NK-92 treated with Interleukin-12 subunit alpha and Interleukin-12 subunit beta, amount 100 ng/mL, for 24 hours (cell line): ENCODE results near the gene DNAJC8.

Experiments
- DNase-seq: peaks from one replicate; lab custom pipeline; 2025; lab: John Stamatoyannopoulos, UW

Gene DNAJC8

DNA sequence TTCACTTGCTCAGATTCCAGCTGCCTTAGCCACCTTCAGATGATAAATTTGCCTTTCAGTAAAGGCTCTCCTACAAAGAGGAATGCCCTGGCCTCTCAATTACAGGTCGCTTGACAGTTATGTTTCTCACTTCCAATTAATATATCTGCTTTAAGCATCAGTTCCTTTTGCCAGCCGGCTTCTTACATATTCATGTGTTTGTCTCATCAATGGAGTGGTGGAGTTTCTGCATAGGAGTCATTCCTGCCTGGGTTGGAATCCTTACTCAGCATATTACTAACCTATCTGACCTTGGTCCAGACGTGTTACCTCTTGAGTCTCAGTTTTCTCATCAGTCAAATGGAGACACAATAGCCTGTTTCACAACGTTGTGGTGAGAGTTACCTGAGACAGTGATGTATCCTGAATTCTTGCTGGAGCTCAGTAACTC lies 17.1 kb upstream of the DNAJC8 start:
- DNase-seq = no peak

DNA sequence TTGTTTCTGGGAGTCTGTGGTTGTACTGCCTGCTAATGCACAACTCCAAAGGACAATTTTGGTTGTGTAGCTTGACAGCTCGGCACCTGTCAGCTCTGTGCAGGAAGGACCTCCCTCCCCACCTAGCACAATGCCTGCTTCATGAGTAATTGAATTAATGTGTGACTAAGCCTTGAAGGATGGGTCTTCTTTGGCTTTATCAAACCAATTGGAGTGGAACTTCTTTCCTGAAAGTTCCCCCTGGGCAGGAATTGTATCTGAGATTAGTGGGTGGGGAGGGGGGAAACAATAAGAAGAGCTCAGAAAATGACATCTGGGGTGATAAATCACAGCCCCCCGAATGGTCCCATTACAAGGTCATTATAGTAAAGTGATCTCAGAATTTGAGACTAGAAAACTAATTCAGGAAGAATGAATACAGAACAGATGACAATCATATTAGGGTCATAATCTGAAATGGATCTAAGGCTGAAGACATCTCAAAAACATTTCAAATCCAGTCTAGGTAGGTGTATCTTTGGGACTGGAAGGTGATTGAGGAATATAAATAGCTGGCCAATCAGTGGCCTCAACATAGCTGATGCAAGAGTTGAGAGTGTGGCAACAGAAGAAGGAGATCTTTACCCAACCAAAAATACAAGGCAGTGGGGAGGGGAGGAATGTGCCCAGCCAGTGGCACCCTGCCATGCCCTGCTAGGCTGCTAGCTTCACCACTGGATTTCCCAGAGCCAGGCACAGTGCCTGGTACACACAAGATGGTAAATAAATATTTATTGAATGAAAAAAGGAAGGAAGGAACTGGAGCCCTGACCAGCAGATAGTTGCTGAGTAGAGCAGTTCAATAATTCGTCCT lies 16.4 kb upstream of the DNAJC8 start:
- DNase-seq = no peak

DNA sequence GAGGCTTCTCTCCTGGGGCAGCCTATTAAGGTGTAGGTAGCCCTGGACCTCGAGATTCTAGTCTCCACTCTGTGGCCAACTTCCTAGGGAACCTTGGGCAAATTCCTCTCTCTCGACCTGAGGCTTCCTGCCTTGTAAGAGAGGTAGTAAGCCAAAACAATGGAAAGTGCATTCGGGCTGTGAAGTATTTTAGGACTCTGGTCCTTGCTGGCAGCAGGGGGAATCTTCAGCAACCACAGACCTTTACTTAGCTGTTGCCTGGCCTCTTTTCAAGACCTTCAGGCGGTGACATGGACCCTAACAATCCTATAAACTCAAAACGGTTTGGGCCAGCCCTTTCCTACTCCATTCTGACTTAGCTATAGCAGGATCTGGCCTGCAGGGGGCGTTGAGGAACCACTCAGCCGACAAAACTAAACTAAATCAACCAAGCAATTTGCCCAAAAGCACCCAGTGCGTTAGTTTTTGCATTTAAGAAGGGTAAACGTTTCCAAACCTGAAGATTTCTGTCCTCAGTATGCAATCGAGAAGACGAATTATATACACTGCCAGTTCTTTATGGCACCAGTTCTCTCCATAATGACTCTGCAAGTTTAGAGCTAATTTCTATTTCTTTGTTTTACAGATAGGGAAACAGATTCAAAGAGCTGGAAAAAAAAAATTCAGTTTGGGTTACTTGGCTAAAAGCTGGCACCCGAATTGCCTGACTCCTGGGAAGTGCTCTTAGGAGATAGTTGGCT lies 15.6 kb upstream of the DNAJC8 start:
- DNase-seq = peak; percentile 64

DNA sequence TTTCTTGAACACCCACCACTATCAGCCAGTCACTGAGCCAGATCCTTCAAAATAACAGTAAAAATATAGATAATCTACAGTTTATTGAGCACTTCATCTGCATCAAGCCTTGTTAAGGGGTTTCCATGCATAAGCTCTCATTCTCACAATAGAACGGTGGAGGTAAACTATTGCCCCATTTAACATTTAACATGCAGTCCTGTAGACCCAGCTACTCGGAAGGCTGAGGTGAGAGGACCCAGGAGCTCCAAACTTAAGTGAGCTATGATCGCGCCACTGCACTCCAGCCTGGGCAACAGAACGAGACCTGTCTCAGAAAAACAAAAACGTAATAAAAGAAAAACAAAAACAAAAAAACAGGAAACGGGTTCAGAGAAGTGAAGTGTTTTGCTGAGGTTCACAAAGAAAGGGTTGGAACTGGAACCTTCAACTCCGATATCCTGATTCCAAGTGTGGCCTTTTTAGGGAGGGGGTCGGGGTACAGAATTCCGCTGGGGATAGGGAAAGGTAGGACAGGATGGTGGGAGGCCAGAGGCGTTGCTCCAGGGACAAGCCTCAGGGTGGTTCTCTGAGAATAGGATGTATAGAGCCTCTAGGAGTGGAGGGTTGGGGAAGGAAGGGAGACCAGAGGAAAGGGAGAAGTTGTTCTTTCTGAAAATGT lies 14.9 kb upstream of the DNAJC8 start:
- DNase-seq = no peak

DNA sequence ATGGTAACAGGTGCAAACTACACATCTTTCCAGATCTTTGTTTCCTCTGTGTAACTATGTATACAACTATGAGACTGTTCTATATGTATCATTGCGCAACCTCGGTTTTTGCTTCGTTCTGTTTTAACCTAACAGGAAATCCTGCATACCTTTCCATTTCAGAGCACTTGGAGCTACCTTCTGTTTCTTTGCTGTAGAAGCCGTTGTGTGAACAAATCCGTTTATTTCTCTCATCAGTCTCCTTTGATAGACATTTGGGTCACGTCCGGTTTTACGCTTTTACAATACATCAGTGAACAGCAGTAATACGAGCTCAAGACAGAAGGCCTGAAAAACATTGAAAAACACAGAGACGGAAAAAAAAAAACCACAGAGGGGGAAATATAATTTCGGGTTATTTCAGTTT lies 13.6 kb upstream of the DNAJC8 start:
- peak; percentile 20 for DNase-seq

DNA sequence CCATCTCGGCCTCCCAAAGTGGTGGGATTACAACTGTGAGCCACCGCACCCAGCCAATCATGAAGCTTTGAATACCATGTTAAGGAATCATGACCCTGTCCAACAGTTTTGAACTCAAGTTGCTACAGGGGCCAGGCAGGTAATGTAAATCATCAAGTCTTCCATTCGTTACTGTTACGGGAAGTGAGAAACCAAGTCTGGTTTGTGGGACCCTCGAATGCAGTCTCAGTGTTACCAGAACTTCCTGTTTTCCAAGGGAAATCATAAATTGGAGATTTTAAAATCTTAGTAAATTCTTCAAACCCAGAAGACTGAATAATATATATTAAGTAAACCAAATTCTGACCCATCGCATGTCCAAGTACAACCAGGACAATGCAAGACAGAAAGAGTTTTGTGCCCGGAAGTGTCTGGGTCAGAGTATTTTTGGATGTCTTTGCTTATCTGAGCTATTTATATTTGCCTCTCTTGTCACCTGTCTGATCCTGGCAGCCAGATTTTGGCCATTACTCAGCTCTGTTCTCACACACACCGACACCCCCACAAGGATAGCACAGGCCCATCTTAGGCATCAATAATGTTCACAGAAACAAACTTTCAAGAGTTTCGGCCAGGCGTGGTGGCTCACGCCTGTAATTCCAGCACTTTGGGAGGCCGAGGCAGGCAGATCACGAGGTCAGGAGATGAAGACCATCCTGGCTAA lies 11.9 kb upstream of the DNAJC8 start:
- DNase-seq = no peak

DNA sequence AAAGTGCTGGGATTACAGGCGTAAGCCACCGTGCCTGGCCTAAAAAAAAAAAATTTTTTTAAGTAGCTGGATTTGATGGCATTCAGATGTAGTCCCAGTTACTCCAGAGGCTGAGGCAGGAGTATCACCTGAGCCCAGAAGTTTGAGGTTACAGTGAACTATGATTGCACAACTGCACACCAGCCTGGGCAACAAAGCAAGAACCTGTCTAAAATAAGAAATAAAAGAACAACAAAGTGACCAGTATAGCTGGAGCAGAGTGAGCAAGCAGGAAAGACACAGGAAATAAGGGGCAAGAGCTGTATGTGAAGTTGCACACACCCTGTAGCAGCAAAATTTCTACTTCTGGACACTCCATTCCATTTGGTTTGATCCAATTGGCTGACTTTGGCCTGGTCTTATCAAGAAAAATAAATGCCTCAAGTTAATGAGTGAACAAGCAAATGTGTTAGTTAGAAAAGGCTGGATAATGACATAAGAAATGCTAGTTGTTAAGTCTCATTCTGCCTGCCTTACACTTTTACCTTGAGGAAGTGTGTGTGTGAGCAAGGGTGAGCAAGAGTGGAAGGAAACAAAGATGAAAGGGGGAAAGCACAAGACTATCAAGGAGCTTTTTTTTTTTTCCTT lies 11.0 kb upstream of the DNAJC8 start:
- DNase-seq = no peak

DNA sequence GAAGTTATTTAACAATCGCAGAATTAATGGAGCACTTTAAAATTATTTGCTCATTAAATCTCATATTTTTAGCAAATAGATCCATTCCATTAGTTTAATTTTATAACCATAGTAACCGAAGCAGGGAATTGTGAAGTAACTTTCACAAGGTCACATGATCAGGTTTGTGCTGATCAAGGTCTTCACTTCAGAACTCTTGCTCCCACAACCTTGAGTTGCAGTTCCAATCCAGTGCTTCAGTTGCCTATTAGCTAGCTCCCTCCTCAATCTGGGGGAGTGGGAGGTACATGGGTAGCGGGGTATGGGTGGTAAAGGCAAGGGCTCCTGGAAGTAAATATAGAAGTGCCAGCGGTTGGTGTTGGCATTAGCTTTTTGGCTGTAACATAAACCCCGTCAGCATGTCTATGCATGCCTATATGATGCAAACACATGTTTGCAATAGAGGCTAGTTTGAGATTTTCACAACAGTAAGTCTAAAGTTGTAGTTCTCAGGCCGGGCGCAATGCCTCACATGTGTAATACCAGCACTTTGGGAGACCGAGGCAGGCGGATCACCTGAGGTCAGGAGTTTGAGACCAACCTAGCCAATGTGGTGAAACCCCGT lies 8.9 kb upstream of the DNAJC8 start:
- no peak for DNase-seq

DNA sequence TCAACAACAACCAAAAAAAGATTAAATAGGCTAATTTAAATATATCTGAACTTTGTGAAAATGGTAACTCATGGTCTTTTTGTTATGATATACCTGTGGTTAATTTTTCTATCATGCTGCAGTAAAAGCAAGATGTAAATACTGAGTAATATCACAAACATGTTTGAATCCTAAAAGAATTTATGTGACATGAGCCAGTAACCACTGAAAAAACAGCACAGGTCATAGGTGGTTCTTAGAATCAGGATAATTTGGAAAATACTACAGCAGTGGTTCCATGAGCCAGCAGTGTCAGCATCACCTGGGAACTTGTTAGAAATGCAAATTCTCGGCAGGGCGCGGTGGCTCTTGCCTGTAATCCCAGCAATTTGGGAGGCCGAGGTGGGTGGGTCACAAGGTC lies 7.2 kb upstream of the DNAJC8 start:
- DNase-seq = no peak

DNA sequence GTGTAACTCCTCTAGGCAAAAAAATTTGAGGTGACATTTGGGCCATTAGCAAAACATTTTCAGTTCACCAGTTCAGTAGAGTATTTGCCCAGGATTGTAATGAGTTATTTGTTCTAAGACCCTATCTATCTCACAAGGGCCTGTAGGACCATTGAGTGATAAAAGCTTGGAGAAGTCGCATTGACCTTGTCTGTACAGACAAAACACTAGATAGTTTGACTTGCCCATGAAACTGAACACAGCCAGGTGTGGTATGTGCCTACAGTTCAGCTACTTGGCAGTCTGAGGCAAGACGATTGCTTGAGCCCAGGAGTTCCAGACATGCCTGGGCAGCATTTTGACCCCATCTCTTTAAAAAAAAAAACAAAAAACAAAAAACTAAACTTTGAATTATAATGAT lies 6.2 kb upstream of the DNAJC8 start:
- no peak for DNase-seq

DNA sequence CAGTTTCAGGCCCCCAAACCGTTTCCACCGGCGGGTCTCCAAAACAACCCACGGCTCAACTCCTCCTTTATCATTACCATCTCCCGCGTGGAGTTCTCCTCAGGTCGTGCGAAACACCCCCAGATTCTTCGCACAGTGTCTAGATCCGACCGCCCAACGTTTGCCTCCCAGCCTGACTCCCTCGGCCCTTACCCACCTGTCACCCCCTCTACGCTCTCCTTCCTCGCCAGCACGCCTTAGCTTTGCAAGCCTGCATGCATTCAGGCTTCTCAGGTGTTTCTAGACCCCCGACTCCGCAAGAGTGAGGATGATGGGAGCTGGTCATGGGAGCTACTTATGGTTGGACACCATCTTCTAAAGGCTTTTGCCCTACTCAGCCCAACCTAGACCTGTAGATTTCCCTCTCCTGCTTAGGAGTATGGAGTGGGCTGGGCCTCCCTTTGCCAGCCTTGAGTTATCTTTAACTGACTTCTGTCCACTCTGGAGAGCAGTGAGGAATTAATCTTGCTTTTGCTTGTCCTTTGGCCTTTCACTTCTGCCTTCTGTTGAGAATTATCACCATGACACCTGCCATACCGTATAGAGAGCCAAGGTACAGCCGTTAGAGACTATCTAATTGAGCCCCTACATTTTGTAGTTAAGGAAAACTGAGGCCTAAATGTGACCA lies 4.0 kb upstream of the DNAJC8 start:
- no peak for DNase-seq

DNA sequence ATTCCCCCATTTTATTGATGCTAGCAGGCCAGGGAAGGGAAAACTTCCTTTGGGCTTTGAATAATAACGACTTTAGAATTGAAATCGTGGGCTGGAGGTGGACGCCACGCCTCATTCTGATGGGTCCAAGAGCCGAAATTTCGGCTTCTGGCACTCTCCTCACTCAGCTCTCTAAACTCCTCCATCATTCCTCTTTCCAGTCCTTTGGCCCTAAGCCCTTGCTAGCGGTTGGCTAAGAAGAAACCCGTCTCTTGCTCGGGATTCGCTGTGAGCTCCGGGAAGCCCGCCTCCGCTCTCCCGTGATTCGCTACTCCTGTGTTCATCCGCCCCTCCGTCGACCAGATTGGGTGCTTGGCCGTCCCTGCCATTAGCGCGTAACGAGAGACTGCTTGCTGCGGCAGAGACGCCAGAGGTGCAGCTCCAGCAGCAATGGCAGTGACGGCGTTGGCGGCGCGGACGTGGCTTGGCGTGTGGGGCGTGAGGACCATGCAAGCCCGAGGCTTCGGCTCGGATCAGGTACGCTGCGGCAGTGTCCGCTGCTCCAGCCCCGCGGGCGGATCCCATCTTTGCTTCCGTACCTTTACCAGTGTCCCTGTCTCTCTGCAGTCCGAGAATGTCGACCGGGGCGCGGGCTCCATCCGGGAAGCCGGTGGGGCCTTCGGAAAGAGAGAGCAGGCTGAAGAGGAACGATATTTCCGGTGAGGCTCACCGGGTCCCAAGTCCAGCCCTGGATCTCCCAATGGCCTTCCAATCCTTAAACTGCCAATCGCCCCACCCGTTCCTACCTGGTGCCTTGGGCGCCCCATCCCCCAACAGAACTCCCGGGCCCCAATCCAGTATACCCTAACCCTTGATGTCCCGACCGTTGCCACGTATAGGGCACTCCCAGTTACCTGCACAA lies 3.2 kb upstream of the DNAJC8 start, which contains the start of gene ATP5IF1:
TSS of gene ATP5IF1 (plus strand) at position 370 of the 901 bp plus-strand sequence. CDS start at position 430, 60 bp downstream.
- DNase-seq = peak; percentile 95

DNA sequence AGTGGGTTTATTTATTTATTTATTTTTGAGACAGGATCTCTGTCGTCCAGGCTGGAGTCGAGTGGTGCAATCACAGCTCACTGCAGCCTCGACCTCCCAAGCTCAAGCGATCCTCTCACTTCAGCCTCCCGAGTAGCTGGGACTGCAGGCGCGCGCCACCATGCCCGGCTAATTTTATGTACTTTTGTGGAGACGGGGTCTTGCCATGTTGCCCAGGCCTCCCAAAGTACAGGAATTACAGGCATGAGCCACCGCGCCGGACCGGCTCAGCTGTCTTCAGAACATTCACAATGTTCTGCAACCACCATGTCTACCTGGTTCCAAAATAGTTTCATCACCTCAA lies 406 bp upstream of the DNAJC8 start:
- no peak for DNase-seq

DNA sequence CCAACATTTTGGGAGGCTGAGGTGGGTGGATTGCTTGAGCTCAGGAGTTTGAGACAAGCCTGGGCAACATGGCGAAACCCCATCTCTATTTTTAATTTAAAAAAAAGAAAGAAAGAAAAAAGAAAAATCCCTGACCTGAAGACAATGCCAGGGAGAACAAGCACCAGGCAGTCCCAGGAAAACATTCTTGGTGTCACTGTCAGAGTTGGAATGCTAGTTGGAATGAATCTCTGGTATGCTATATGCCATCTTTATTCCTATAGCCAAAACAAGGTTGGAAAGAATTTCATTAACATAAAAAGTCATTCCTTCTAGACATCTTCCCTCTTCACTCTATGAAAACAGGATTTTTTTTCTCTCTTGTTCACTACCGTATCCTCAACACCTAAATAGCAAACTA lies 2.8 kb downstream of the DNAJC8 start:
- no peak for DNase-seq

DNA sequence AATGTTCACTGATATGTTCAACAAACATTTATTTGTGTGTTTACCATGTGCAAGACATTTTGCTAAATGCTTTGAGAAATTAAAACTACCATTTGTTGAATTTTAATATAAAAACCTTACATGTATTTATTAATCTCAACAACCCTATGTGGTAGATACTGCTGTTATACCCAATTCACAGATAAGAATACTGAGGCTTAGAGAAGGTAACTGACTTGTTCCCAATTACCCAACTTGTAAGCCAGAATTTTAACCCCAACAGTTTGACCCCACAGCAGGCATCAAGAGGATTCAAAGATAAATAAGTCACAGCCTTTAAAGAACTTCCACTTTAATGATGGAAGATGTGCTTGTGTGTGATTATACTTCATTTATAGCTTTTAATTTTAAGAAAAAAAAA lies 3.7 kb downstream of the DNAJC8 start:
- DNase-seq = no peak

DNA sequence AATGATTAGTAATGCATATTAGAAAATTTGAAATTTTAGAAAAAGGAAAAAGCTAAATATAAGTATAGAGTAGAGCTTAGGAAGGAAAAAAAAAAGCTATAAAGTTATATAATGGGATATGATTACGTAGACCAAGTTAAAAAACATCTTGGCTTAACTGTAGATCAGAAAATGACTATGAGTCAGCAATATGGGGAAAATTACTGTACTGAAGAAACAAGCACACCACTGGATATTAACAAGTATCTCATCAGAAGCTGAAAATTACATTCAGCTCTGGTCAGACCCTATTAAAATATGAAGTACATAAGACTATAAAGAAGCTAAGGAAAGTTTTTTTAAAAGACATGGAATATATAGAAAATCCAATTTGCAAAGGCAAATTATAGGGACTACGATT lies 19.5 kb downstream of the DNAJC8 start:
- DNase-seq = no peak

DNA sequence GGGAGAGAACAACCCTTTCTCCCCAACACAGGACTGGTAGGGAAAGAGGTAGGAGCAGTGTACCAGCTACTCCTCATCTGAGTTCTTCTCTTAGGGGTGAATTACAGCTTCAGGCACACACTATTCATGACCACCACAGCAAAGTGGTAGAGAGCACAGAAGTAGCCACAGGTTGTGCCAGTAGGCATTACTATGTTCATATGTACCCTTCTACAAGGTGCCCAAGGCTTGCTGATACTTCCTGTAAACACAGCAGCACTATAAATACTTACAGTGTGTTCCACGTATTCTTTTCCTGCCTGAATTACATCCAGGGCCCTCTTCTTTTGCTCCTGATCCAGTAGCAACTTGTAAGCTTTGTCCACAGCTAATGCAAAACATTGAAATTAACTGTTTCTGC lies 23.1 kb downstream of the DNAJC8 start:
- no peak for DNase-seq

DNA sequence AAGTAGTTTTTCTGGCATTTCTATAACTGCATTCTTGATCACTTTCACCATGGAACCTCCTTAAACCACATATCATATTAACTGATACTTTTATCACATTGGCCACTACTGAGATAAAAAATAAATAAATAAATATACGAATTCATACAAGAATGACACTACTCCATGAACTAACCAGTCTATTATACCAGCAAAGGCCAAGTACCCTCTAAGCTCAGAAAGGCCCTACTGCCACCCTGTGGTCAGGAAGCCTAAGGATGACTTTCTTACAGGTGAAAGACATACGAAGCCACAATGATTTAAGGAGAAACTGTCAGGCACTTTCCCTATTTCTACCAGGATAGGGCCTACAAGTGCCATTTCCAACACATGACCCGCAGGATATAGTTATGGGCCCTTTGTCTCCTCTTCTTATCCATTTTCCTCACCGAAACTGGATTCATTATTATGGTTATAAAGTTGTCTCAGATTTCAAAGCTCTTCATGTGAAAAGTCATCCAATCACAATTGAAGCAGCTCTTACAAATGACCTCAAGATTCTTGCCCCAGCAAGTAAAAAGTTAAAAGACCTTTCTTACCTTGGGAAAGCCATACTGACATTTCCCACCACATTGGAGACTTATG lies 23.9 kb downstream of the DNAJC8 start:
- DNase-seq = peak; percentile 39

DNA sequence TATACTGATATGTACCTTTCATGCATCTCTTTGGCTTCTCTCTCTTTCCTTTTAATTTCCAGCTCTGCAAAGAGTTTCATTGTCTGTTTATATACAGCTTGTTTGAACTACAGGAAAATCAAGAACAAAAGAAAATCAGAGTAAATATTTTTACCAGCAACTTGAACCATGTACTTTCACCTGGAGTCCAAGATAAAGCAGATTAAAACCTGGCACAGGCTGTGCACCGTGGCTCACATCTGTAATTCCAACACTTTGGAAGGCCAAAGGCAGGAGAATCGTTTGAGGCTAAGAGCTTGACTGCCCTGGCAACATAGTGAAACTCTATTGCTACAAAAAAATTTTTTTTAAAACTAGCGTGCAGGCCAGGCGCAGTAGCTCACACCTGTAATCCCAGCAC lies 27.6 kb downstream of the DNAJC8 start:
- DNase-seq = no peak
